ENCODE measurements around the gene NKTR.

NKTR gene

GRCh38 chr3:42664438-42664803, 63.9 kb downstream of the NKTR start:
- TF ChIP-seq CTCF (IDR thresholded peaks at IDR 0.05) = no peak
- TF ChIP-seq ZFX (IDR thresholded peaks at IDR 0.05; ENCODE audit: borderline replicate concordance) = no peak
- no peak overlapping the region for H3K27ac ChIP-seq

DNA sequence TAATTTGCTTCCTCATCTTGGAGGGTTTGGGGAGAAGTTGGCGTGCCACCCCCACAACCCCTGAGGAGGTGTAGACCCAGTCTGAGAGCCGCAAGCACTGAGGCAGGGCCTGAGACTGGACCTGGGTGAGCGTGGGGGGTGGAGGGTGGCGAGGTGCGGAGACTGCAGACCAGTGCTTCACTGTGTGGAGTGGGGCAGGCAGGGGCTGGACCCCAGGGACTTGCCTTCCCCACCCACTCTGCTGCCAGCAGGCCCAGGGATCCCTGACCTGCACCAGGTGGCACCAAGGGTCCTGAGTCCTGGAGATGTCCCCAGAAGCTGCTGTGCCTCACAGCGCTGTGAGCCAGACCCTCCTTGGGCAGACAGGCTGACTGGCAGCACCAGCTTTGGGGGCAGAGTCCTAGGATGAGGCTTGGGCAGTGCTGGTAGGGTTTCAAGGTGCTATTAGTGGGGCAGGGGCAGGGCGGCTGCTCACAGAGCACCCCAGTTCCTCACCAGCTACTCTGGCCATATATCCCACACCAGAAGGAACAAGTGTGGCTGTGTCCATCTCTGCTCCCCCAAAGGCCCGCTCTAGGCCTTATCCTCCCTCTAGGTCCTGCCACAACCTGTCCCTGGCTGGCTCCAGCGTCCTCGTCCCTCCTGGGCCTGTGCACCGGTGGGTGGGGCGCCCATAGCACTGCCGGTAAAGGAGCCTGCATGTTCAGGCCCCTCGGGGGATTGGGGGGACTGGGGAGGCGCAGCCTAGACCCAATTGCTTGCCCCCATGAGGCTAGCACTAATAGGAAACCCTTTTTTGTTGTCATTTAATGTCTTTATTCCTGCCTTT, 64.8 kb downstream of the NKTR start:
- no peak overlapping the region for H3K27ac ChIP-seq
- TF ChIP-seq CTCF (IDR thresholded peaks at IDR 0.05) = no peak
- no peak for TF ChIP-seq ZFX (IDR thresholded peaks at IDR 0.05; ENCODE audit: borderline replicate concordance)

DNA sequence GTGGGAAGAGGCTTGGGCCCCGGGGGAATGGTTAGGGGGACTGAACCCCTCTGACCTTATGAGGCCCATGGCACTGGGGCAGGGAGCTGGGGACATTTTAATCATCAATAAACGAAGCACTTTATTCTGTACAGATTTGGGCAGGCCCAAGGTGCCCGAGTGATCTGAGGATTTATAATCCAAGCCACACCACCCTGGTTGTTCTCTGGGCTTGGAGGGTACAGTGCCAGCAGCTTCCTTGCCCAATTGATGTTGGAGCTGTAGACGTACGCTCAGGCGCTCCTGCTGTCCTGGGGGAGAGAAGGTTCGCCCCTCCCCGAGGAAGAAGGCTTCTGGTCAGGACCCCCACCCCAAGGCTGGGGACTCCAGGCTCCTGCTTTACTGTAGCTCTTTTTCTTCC, 65.5 kb downstream of the NKTR start:
- no peak for TF ChIP-seq ZFX (IDR thresholded peaks at IDR 0.05; ENCODE audit: borderline replicate concordance)
- no peak for TF ChIP-seq CTCF (IDR thresholded peaks at IDR 0.05)
- H3K27ac ChIP-seq = no peak overlapping the region

DNA sequence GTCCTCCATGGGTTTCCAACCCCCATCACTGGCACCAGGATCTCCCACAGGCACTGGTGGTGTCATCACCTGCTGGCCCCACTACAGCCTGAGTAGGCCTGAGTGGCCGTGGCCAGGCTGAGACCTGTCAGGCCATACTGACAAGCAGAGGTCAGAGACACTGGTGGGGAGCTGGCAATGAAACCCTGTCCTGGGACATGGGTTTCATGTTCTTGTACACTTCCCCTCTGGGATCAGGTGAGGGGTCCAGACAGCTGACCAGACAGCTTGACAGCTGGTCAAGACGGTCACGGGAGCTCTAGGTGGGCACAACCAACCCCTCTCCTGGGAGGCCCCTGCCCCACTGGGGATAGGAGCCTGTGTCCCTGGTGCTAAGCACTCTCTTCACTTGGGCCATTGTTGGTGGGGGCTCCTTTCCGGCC, 66.1 kb downstream of the NKTR start:
- TF ChIP-seq ZFX (IDR thresholded peaks at IDR 0.05; ENCODE audit: borderline replicate concordance) = no peak
- TF ChIP-seq CTCF (IDR thresholded peaks at IDR 0.05) = no peak
- no peak overlapping the region for H3K27ac ChIP-seq

DNA sequence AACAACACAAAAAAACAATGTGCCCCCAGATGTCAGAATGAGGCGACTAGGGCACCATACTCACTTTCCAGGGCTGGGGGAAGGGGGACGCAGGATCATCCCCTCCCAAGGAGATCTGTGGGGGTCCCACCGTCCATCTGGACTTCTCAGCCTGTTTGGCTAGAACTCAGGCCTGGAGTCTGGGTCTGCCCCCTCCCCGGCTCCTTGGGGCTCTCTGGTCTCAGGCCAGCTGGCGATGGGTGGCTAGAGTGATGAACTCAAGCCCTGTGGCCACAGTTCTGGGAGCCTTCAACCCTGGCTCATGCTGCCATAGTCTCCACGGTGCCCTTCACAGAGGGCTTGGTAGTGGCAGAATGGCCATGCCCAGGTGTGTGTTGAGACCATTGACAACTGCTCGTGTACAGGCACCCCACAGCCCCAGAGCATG, 66.6 kb downstream of the NKTR start:
- H3K27ac ChIP-seq = no peak overlapping the region

DNA sequence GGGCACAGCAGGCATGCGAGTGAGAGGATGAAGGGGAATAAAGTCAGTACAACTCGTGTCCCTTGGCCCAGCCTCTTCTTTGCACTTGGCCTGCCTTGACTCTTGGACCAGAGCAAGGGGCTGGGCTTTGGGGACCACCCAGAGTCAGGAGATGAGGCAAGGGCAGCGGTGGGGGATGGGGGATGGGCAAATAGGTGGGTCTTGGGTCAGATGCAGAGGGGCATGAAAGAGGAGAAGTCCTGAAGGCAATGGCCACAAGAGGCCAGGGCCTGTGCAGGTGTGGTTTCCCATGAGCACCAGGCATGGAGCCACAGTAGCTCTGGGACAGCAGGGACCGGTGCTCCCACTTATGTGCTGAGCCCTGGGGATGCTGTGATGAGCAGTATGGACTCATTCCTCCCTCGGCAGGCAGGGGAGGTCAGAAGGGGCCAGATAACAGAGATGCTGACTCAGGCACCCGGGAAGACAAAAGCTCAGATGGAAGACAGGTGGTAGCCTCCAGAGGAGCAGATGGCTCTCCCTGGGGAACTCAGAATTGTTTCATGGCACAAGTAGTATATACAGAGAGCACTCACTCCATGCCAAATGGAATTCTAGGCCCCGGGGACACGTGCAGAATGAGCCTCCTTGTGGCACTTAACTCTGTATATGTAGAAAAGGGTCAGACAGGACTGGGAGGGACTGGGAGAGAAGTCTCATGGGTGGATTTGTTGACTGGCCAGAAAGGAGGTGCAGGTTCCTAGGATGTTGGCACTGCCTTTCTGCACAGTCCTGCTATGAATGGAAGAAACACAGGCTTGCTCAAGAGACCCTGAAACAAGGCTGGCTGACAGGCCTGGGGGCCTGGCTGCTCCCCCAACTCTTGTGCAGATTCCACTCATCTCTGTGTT, 67.3 kb downstream of the NKTR start:
- H3K27ac ChIP-seq = no peak overlapping the region
- TF ChIP-seq CTCF (IDR thresholded peaks at IDR 0.05) = no peak
- TF ChIP-seq ZFX (IDR thresholded peaks at IDR 0.05; ENCODE audit: borderline replicate concordance) = no peak

More for the DNA sequence above, 66.6 kb downstream of the NKTR start:
- no peak for TF ChIP-seq CTCF (IDR thresholded peaks at IDR 0.05)

GRCh38 chr3:42668413-42668760, 67.9 kb downstream of the NKTR start:
- no peak overlapping the region for H3K27ac ChIP-seq
- TF ChIP-seq CTCF (IDR thresholded peaks at IDR 0.05) = no peak
- no peak for TF ChIP-seq ZFX (IDR thresholded peaks at IDR 0.05; ENCODE audit: borderline replicate concordance)
